GM19240 (cell line): Measurements from ENCODE around the gene DUOX2.
"Not testable (repeated sequence)": the region's sequence is repeated elsewhere in the genome, so short reads cannot be mapped to it uniquely, and the experiment has no call there.

Experiments
- DNase-seq: peaks from one replicate; pipeline ENCODE4 v3.0.0; 2011; ENCODE audit warnings: low spot score; ENCODE audit not compliant: insufficient read length

Gene DUOX2

GRCh38 chr15:45102226-45102625, 11.7 kb downstream of the DUOX2 start:
- DNase-seq, result no peak

GRCh38 chr15:45101749-45102148, 12.2 kb downstream of the DUOX2 start:
- no peak for DNase-seq

- no peak for DNase-seq
Observed at GRCh38 chr15:45100884-45101625, 12.9 kb downstream of the DUOX2 start.

GRCh38 chr15:45099549-45100165, 14.3 kb downstream of the DUOX2 start:
- no peak for DNase-seq

GRCh38 chr15:45097466-45097865, 16.5 kb downstream of the DUOX2 start:
- no peak for DNase-seq

GRCh38 chr15:45095661-45096060, 18.3 kb downstream of the DUOX2 start:
- DNase-seq, result no peak

GRCh38 chr15:45094358-45094730, 19.6 kb downstream of the DUOX2 start:
- DNase-seq, result no peak

- DNase-seq, result no peak
Observed at GRCh38 chr15:45093622-45094357, 20.2 kb downstream of the DUOX2 start.

- DNase-seq, result no peak
Observed at GRCh38 chr15:45093013-45093412, 21.0 kb downstream of the DUOX2 start.

- DNase-seq, result no peak
Observed at GRCh38 chr15:45091576-45091975, 22.4 kb downstream of the DUOX2 start.

GRCh38 chr15:45091161-45091560, 22.8 kb downstream of the DUOX2 start:
- no peak for DNase-seq

GRCh38 chr15:45089712-45090373, 24.1 kb downstream of the DUOX2 start:
- no peak for DNase-seq

- no peak for DNase-seq
Observed at GRCh38 chr15:45088801-45089711, 24.9 kb downstream of the DUOX2 start.

GRCh38 chr15:45087513-45087912, 26.5 kb downstream of the DUOX2 start:
- no peak for DNase-seq

- no peak for DNase-seq
Observed at GRCh38 chr15:45084163-45084562, 29.8 kb downstream of the DUOX2 start.

- no peak for DNase-seq
Observed at GRCh38 chr15:45083223-45083622, 30.7 kb downstream of the DUOX2 start.

- DNase-seq, result not testable (repeated sequence)
Observed at GRCh38 chr15:45082412-45082811, 31.6 kb downstream of the DUOX2 start.

- not testable (repeated sequence) for DNase-seq
Observed at GRCh38 chr15:45080593-45080992, 33.4 kb downstream of the DUOX2 start.

GRCh38 chr15:45079628-45080246, 34.2 kb downstream of the DUOX2 start:
- DNase-seq, result not testable (repeated sequence)

- not testable (repeated sequence) for DNase-seq
Observed at GRCh38 chr15:45079201-45079600, 34.8 kb downstream of the DUOX2 start.
